GM11168 (cell line): ENCODE data around the gene MRPL36.
"Not testable (repeated sequence)": the region's sequence is repeated elsewhere in the genome, so short reads cannot be mapped to it uniquely, and the experiment has no call there.

Experiments
- in situ Hi-C: fragments of 300-500 bp; cut with MboI; formaldehyde crosslinking; loops from one replicate; pipeline ENCODE4 v1.12.0; 2022; ENCODE audit warnings: low sequenced_read_pairs; ENCODE audit not compliant: unreplicated experiment

The MRPL36 gene

DNA sequence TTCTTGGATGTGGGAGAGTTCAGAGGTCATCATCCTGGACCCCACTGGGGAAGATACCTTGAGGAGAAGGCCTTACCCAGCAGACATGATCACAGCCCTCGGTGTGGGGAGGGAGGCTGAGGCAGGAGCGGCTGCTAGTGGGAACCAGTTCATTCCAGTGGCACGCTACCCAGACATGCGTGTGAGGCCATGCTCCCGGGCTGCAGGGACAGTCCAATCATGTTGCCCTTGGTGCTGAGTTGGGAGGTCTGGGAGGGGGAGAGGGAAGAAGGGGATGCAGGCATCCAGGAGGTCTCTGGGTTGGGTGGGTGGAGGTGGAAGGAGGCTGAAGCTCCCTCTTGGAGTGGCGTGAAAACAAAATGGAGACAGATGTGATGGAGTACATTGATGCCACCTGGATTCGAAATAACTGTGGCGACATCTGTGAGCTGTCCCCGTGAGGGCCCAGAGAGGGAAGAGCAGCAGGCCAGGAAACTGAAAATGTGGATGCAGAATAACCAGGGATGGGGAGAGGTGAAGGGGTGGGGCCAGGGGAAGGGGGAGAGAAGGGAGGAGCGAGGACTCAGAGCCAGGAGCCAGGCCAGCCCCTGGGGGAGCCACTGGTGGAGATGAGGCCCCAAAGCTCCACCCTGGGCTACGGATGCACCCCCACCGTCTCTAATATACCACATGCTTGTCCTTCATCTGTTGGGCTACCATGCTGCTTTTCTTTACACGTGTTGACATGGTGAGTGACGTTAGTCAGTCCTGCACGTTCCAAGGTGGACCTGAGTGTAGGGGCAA is 17.8 kb upstream of the MRPL36 start:
- in situ Hi-C loops, result no loop called here

DNA sequence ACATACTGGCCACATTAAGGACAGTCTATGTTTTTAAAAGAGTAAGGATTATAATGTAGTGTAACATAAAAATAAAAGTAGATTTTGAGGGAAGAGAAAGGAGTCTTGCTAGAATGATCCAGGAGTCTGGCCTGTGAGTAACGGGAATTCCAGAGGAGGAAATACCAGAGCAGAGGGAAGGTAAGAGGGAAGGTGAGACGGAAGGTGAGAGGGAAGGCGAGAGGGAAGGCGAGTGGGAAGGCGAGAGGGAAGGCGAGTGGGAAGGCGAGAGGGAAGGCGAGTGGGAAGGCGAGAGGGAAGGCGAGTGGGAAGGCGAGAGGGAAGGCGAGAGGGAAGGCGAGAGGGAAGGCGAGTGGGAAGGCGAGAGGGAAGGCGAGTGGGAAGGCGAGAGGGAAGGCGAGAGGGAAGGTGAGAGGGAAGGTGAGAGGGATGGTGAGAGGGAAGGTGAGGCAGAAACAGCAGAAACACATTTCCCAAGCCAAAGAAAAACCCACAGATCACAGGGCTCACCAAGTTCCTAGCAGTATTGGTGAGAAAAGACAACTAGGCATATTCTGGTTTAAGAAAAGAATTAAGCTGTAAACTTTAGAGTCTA is 17.0 kb upstream of the MRPL36 start:
- in situ Hi-C loops, result not testable (repeated sequence)

DNA sequence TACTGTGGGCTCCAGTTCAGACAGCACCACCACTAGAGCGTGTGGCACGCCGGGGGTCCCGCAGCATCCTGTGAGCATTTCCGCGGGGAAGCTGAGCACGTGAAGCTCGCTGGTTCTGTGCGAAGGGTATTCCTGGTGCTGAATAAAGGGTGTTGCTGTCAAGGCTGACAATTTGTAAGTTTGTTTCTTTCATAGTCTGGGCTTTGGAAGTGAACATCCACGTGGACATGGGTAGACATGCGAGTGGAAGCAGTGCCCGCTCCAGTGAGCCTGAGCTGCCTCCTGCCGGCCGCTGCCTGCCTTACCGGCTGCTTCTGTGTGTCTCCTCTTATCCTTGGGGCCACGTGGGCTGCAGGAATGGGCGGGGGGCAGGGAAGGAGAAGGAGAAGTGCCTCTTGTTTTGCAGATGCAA is 16.2 kb upstream of the MRPL36 start:
- in situ Hi-C loops, result no loop called here

DNA sequence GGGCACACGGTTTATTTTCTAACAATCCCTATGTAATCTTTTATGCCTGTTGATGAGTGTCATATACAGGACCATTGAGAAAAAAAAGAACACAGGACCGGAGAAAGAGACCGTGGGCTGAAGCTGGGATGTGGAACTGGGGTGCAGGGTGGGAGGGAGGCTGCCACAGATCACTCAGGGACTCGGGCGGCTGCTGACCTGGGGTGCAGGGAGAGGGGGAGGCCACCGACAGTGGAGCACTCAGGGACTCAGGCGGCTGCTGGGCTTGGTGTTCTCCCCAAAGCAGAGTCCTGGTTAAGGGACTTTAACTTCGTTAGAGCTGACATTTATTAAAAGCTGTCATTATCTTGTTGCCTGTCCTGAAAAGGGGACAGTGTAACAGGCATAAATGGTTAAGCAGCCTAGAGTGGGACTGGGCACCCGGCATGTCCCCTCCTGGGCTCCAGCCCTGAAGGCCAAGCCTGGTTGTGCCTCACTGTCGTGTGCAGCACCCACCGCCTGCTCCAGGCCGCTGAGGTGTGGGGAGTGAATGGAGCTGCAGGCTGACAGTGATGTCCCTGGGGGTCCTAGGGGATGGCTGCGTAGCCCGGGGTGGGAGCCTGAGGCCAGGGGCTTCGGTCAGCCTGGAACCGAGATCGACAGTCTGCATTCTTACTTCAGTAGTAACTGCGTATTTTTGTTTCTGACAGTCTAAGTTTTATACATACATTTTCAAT is 15.6 kb upstream of the MRPL36 start:
- in situ Hi-C loops, result no loop called here

DNA sequence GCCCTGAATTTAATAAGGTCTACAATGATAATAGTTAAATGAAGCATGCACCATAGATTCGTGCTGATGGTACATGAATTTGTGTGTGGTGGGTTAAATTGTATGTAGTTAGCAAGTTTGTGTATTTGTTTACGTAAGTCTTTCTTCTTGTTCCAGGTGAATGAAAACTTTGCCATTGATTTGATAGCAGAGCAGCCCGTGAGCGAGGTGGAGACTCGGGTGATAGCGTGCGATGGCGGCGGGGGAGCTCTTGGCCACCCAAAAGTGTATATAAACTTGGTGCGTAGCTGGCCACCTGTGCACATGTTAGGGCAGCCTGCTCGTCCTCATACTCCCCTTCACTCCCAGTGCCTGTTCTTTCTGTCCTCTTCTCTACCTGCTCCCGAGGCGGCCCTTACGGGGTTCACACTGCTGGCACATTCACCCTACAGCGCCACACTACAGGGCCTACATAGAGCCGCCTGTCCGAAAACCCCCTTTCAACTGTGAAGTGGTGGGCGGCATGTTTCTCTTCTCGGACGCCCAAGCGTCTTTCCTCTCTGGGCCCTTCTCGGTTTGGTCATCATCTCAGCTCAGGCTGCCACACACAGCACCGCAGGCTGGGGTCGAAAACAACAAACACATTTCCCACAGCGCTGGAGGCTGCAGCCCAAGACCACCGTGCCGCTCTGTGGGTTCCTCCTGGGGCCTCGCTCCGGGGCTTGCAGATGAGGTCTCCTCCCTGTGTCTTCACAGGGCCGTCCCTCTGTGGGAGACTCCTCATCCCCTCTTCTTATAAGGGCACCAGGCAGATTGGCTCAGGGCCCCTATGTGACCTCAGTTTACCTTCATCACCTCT is 14.8 kb upstream of the MRPL36 start:
- in situ Hi-C loops, result no loop called here

DNA sequence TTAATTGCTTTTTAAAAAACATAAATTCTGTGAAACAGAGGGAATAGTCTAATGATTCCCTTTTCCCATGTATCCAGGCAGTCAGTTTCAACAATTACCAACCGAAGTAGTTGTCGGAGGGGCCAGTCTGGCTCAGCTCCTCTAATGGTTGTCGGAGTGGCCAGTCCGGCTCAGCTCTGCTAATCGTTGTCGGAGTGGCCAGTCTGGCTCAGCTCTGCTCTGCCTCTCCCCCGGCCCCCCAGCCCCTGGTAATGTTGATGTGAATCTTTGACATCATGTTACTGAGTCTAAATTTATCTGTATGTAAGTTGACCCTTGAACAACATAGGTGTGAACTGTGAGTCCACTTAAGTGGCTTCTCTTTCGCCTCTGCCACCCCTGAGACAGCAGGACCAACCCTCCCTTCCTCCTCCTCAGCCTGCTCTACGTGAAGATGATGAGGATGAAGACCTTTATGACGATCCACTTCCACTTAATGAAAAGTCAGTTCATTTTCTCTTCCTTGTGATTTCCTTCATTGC is 11.0 kb upstream of the MRPL36 start:
- in situ Hi-C loops, result no loop called here

DNA sequence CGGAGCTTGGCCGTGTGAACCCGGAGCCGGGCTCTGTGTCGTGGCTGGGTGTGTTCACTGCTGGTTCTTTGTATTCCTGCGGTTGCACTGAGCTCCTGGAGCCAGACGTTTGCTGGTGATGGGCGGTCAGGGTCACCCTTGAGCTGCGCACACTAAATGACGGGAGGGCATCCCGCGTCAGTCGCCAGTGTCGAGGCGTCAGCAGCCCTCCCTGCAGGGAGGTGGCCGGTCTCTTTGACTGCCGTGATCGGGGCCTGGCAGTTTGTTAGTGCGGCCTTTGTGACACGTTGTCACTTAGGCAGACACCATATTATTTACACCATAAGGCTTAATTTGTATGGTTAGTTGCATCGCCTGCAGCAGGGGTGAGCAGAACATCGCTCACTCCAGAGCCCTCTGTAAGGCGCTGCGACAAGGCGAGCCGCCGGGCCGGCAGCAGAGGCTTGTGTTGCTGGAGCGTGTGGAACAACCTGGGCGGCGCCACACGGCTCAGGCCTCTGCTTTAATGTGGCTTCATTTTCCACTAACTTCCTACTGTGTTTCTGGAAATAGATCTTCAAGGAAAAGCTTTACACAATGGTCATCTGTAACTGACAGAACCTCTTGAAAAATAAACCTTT is 9.9 kb upstream of the MRPL36 start:
- in situ Hi-C loops, result no loop called here

DNA sequence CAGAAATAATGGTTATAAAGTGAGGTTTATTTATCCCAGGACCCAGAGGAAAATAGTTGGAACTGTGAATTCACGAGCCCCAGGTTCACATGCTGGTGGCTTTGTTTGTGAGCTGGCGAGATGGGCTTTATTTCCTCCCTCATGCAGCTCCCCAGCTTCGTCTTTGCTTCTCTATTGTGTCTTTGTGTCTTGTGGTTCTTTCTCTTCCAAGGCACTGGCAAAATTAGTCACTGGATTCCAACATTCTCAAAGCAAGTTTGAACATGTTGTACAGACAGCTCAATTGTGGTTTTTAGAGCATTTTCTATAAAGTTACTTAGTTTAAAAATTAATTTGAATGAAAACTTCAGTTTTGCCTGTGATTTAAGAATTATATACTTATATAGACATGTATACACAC is 8.8 kb upstream of the MRPL36 start:
- in situ Hi-C loops, result no loop called here

DNA sequence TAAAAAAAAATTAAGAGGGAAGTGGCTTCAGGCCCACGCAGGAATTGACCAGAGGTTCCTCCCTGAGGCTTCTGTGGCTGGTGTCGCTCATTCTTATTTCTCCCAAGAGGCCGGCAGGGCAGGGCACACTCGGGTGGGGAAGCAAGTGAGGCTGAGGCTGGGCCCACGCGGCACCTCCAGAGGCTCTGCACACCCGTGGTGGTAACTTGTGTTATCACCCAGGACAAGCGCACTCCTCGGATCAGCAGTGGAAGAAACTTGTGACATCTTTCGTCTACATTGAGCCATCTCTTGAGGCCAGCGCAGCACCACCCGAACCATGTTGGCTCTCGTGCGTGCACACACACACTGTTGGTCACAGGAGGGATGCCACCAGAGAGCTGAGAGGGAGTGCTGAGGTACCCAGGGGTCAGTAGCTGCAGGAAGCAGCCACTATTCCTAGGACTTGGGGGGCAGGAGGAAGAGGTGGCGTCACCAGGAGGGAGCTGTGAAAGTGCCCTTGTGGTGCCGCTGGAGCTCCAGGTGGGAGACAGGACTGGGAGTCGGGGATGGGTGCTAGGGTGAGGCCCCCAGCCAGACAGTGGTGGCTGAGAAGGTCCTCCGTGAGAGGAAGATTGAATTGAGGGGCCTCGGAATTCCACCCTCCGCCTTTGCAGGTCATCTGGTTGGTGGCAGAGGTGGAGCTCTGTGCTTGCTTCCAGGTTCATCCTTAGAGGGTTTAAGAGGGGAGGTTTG is 8.0 kb upstream of the MRPL36 start:
- in situ Hi-C loops, result no loop called here

DNA sequence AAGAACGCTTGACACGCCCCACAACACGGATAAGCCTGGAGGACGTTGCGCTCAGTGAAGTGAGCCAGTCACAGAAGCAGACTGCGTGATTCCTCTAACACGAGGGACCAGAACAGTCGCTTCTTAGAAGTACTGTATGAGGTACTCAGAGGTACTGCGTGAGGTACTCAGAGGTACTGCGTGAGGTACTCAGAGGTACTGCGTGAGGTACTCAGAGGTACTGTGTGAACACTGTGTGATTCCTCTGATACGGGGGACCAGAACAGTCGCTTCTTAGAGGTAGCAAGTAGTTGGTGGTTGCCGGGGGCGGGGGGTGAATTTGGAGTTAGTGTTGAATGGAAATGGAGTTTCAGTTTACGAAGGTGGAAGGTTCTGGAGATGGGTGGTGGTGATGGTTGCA is 7.3 kb upstream of the MRPL36 start:
- in situ Hi-C loops, result no loop called here

DNA sequence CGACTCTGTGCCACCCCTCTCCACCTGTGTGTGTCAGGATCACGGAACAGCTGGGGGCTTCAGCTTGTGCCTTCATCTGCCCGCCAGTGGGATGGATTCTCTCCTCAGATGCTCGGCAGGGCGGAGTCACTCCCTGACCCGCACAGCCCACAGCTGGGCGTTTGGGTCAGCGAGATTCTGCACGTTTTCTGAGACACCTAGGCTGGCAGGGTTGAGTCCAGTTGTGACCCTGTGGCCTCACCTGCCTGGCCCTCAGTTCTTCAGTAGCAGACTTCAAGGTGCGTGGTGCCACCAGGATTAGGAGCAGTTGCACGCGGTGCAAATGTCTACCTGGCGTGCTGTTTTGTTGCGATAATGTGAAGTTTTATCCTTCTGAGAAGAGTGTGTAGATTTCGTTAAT is 6.6 kb upstream of the MRPL36 start:
- in situ Hi-C loops, result no loop called here

DNA sequence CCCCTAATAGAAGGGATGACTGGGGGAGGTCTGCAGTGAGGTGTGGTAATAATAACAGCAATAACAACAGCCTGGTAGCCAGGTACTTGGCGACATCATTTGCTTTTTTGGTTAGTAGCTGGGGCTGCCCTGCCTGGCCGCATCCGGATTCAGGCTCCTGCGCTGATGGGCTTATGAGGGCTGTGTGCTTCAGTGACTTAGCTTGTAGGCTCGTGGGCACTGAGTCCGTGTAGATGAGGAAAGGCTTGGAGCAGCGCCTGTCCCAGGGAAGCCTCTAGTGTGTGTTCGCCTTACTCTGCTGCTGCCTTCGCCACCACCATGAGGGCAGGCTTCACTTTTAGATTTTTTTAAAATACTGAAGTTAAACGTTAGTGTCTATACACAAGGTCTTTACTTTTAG is 6.1 kb upstream of the MRPL36 start:
- in situ Hi-C loops, result no loop called here

DNA sequence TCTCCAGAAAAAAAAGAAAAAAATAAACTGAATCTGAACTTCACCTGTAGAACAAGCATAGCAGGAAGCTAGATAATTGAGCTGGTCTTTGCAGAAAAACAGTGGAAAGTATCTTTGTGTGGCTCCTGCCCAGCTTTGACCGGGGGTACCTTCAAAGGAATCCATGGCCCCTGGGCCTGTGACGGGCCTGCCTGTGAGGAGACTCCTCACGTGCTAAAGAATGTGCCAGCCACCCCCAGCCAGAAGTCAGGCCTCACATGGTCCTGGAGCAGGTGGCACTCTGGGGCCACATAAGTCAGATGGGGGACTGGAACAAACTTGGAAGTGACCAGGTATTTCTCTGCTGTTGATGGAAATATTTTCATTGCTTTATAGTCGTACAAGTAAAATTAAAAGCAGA is 5.7 kb upstream of the MRPL36 start:
- in situ Hi-C loops, result no loop called here

DNA sequence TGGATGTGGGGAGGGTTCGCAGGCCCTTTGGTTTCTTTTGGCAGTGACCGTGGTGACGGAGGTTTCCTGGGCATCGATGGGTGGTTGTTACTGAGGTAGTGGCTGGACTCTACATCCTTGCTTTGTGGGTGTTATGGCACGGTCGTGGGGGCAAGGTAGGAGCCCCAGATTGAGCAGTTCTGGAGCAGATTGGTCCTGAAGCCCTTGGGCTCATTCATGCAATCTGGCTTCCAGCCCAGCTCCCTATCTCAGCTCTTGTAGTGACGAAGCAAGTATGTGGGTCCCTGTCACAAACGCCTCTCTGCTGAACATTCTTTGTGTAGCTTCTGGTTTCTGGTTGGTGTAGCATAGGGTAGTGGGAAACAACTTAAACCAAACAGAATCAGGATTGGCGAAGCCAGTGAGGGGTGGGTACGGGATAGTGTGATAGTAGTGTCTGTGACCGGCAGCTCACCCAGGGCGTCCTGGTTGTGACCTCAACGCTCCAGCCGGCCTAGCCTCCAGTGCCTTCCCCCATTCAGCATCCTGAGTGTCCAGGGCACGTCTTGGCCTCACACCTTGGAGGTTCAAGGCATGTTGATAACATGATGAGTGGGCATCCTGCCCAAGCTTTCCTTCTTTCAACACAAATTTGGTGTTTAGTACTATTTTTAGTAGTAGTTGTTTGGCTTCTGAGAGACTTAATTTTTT is 4.5 kb upstream of the MRPL36 start:
- in situ Hi-C loops, result no loop called here

DNA sequence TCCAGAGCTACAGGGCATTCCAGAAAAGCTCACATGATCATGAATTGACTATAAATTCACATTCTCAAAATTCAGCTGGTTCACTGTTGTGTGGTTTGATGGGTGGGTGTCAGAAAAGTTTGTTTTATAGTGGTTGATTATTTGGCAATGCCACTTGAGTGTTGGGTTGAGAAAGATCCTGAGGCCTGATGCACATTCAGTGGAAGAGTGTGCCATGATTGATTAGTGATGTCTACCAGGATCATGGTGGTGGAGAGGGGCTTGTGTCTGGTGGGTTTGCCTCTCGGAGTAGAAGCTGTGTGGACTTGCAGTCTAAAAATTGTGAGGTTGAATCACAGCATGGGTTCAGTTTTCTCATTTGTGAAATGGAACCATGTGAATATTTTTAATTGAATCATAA is 3.6 kb upstream of the MRPL36 start:
- in situ Hi-C loops, result no loop called here

DNA sequence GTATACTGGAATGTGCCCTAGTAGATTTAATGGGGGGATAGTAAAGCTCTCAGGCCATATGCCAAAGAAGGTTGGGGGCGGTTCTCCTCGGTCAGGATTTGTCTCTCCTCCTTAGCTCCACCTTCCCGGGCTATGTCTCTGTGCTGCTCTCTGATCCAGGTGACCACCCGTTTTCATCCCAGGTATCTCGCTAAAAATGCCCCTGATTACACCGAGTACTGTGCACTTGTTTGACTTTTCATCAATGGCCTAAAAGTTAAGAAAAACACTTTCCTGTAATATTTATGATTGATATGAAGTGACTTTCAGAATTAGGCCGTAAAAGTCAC is 2.3 kb upstream of the MRPL36 start:
- in situ Hi-C loops, result no loop called here

DNA sequence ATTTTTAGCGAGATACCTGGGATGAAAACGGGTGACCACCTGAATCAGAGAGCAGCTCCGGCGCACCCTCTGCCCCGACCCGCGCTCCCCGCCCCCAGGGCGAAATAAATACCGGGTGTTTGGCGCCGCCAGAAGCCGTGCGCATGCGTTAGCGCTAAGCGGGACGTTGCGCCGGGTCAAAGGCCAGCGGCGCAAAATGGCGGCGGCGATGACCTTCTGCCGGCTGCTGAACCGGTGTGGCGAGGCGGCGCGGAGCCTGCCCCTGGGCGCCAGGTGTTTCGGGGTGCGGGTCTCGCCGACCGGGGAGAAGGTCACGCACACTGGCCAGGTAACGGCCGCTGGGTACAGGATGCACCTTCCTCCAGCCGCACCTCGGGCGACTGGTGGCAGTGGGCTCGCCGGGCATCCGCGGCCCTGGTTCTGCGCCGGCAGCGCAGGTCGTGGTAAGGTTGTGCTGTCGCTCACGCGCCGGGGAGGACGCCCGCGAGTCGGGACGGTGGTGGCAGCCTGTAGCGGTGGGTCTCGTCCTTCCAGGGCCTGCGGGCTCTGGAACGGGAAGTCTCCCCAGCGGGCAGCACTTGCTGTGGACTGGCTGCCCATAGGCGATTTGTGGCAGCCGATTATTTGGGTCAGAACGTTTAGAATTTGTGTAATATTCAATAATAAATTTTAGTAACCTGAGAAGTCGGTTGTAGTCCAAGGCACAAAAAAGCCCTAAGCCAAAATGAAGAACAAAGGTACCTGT is 1.8 kb upstream of the MRPL36 start, which contains the start of gene NDUFS6:
Gene NDUFS6 (plus strand): TSS at position 186 of the 745 bp plus-strand sequence. CDS start 11 bp downstream, at position 197.
- in situ Hi-C loops, result no loop called here
